Pancreas (tissue), 10 donors: Measurements from ENCODE around the gene CRY1. TPM values are rescaled to one million over a fixed set of nuclear protein-coding genes. Genes with fewer than 3 reads are reported as not detected.
A peak's percentile ranks its signal among the peaks of the same experiment; 100 is the strongest.

ENCODE experiments used
- ATAC-seq, 4 donors: fragments of 200-7000 bp; cut with Tn5 transposase; one replicate each; pipeline versions ENCODE4 v1.8.0 to v1.9.1; 2020; ENCODE audit warnings: mild to moderate bottlenecking in 4 of 4, moderate library complexity in 4 of 4
- DNase-seq, 6 donors: peaks; one replicate each; pipeline ENCODE4 v3.0.0-alpha.2; 2020
- FAIRE-seq: peaks from 2 replicates; lab custom pipeline; 2012; peaks lifted over from hg19 to GRCh38; lab: Jason Lieb, UNC
- H3K27ac ChIP-seq, 4 donors: fragments of 200-600 bp; sonication (generic); 1 replicate in 3 of 4; 2 replicates in 1 of 4; pipeline versions ENCODE4 v1.5.0 to v1.8.0; 2020
- H3K27me3 ChIP-seq, 4 donors: fragments of 200-600 bp; one replicate each; pipeline ENCODE4 v1.8.0; 2021
- H3K36me3 ChIP-seq, 3 donors: fragments of 200-600 bp; sonication (generic) in 1 of 3; one replicate each; pipeline versions ENCODE4 v1.5.0 to v1.8.0; 2020 to 2021
- H3K4me1 ChIP-seq, 3 donors: fragments of 200-600 bp; one replicate each; pipeline ENCODE4 v1.8.0; 2021
- H3K4me3 ChIP-seq, 4 donors: fragments of 200-600 bp; sonication (generic) in 2 of 4; one replicate each; pipeline versions ENCODE4 v1.5.0 to v1.8.0; 2020 to 2021
- H3K9me3 ChIP-seq, 4 donors: fragments of 200-600 bp; one replicate each; pipeline ENCODE4 v1.8.0; 2021
- CTCF ChIP-seq, 4 donors: fragments of 200-600 bp; sonication (generic) in 3 of 4; IDR thresholded peaks; one replicate each; pipeline versions ENCODE4 v1.5.0 to v1.8.0; 2021; ENCODE audit warnings: antibody characterized with exemption in 4 of 4
- WGBS, 2 donors: extraction: QIAGEN DNeasy Blood & Tissue Kit; methylation state at CpG; one replicate each; pipeline ENCODE4 v1.1.7; 2013; 5-methylcytosine and 5-hydroxymethylcytosine counted together
- intact Hi-C, 3 donors: fragments of 100-400 bp; cut with DNase I; formaldehyde crosslinking; loops; one replicate each; pipeline versions ENCODE4 v1.11.1 to v1.14.2; 2022
- polyA plus RNA-seq, 2 donors: library from polyadenylated mRNA; stranded (reverse); fragments of 200-250 nt; gene quantifications; one replicate each; pipeline ENCODE4 v1.2.3, GENCODE V29; 2013
- total RNA-seq, 6 donors: library from RNA; stranded (reverse); fragmentation: NEBNext Ultra II Directional in 4 of 6; extraction: Animal tissue kit (Norgen Biotek cat#: 25700) in 4 of 6; gene quantifications; one replicate each; pipeline versions ENCODE4 v1.2.1 to v1.2.4, GENCODE V29; 2021 to 2023
- donor health status: healthy with polysubstance abuse.
- donor health status: DM: no; HTN: no; CAD: no; lungs with moderate emphysema.
- donor health status: DM: no; HTN: no; CAD: no.
- donor health status: control.
- donor health status: control.
- donor health status: Bipolar disorder and iron deficiency.
- donor health status: DM: yes; HTN: yes; CAD: no.
- donor health status: DM: no; HTN: no; CAD: no.
- donor health status: DM: no; HTN: no; CAD: no.
- donor health status: DM: yes; HTN: yes; CAD: no.

CRY1 gene
- total and polyA plus RNA-seq, 8 donors = 5.3 to 11.5 (median 8.1) TPM

- H3K4me3 ChIP-seq = no peak overlapping the region
- TF ChIP-seq CTCF (IDR thresholded peaks at IDR 0.05) = no peak
- H3K4me1 ChIP-seq = peaks cover 44 to 59% (median 54%) of the 10 kb centered on the region in 3 donors
- H3K27me3 ChIP-seq = no peaks in the 10 kb centered on the region
- intact Hi-C loops = no loop called here
- DNase-seq = peak in 5 of 6 donors; percentile 44 to 65 (median 51)
- no peaks in the 10 kb centered on the region for H3K9me3 ChIP-seq
- H3K36me3 ChIP-seq = no peaks in the 10 kb centered on the region
- H3K27ac ChIP-seq = peak overlapping the region; percentile 2 to 85 (median 48)
- peak in 2 of 4 donors; percentile 13 to 14 for ATAC-seq
- no peak for FAIRE-seq
- WGBS, 2 donors = 24 to 34% methylated on average over 9 of the region's 9 CpGs
Observed at GRCh38 chr12:106978035-106978800, 115.1 kb downstream of the CRY1 start.

- Histone ChIP-seq H3K9me3 (no peaks in the 10 kb centered on the region), H3K36me3 (peaks cover 0 to 3% (median 0%) of the 10 kb centered on the region in 3 donors), H3K27me3 (no peaks in the 10 kb centered on the region), H3K4me1 (peaks cover 44 to 68% (median 67%) of the 10 kb centered on the region in 3 donors), H3K27ac (peak overlapping the region; percentile 4 to 85 (median 66)), H3K4me3 (no peak overlapping the region)
- intact Hi-C loops = no loop called here
- ATAC-seq (peak; percentile 55 to 70 (median 62)), FAIRE-seq (no peak), DNase-seq (peak in 2 of 6 donors; percentile 30 to 35)
- no peak for TF ChIP-seq CTCF (IDR thresholded peaks at IDR 0.05)
- WGBS, 2 donors = 24 to 25% methylated on average over 1 of the region's 1 CpG
Observed at GRCh38 chr12:106976668-106977067, 116.7 kb downstream of the CRY1 start.

- intact Hi-C loops = no loop called here
- H3K27me3 ChIP-seq = no peaks in the 10 kb centered on the region
- ATAC-seq (peak; percentile 82 to 87 (median 84)), FAIRE-seq (peak; percentile 65), DNase-seq (peak in 1 of 6 donors; percentile 32)
- peaks cover 0 to 9% (median 0%) of the 10 kb centered on the region in 3 donors for H3K36me3 ChIP-seq
- 47 to 49% methylated on average over 3 of the region's 3 CpGs for WGBS, 2 donors
- peak overlapping the region; percentile 25 to 85 (median 66) for H3K27ac ChIP-seq
- no peak for TF ChIP-seq CTCF (IDR thresholded peaks at IDR 0.05)
- no peak overlapping the region for H3K4me3 ChIP-seq
- H3K4me1 ChIP-seq = peaks cover 44 to 69% (median 65%) of the 10 kb centered on the region in 3 donors
- H3K9me3 ChIP-seq = no peaks in the 10 kb centered on the region
Observed at GRCh38 chr12:106975993-106976658, 117.2 kb downstream of the CRY1 start.

GRCh38 chr12:106975098-106975497, 118.3 kb downstream of the CRY1 start:
- DNase-seq (peak in 2 of 6 donors; percentile 23 to 36), ATAC-seq (no peak), FAIRE-seq (no peak)
- H3K36me3 ChIP-seq = peaks cover 0 to 15% (median 0%) of the 10 kb centered on the region in 3 donors
- no peak for TF ChIP-seq CTCF (IDR thresholded peaks at IDR 0.05)
- 88 to 94% methylated on average over 8 of the region's 8 CpGs for WGBS, 2 donors
- H3K4me3 ChIP-seq = no peak overlapping the region
- intact Hi-C loops = no loop called here
- peak overlapping the region; percentile 25 to 85 (median 66) for H3K27ac ChIP-seq
- H3K9me3 ChIP-seq = no peaks in the 10 kb centered on the region
- H3K27me3 ChIP-seq = no peaks in the 10 kb centered on the region
- peaks cover 44 to 69% (median 65%) of the 10 kb centered on the region in 3 donors for H3K4me1 ChIP-seq
